Stimulated activated CD8-positive, alpha-beta memory T cell treated with anti-CD3 and anti-CD28 coated beads, Interleukin-2, amount 100 ng/mL, for 48 hours (primary cell): ENCODE data around the gene AKNAD1.
"Not testable (repeated sequence)": the region's sequence is repeated elsewhere in the genome, so short reads cannot be mapped to it uniquely, and the experiment has no call there.

Experiments used
- DNase-seq, 2 donors: peaks; one replicate each; pipeline ENCODE4 v3.0.0-alpha.2; 2020; ENCODE audit warnings: low read depth in 2 of 2

AKNAD1 gene

DNA sequence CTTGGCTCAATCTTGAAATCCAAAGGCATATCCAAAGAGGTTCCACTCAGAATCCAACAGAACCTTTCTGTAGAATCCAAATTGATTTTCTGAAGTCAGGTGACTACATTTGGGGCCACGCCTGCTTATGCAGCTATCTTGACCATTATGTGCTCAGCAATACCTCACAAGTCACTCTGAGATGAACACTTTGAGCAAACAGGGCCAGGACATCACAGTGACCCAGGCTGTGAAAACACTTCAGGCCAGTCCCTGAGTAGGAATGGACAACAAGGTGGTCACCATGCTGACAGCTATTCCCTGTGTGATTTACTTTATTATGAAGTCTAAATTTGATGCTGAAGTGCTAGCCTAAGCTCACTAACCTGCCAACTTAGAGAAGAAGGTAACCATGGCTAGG lies at the start of gene AKNAD1:
AKNAD1 (minus strand) TSS at position 101 of the 400 bp plus-strand sequence. CDS start 4,430 bp downstream, outside the sequence.
- no peak for DNase-seq

GRCh38 chr1:108901106-108901505 lies 44.2 kb upstream of the AKNAD1 start:
- no peak for DNase-seq

- DNase-seq: no peak
These were observed 41.2 kb upstream of the AKNAD1 start for GRCh38 chr1:108897865-108898720.

GRCh38 chr1:108896146-108897145 lies 39.6 kb upstream of the AKNAD1 start:
- no peak for DNase-seq

DNA sequence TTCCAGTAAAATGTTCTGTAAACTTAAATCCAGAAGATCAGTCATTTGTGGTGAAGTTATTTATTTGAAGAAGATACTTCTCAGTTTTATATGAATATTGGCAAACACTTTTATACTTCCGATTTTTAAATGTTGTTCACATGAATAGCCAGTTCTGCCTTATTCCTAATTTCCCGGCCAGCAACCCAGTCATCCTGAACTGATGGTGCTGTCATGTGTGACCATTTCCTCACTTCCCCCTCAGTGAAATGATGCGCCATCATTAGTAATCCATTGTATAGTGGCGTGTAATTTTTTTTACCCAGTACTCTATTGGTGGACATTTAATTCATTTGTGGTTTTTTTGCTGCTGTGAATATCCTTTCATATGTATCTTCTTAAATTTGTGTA lies 36.2 kb upstream of the AKNAD1 start:
- DNase-seq: no peak

DNA sequence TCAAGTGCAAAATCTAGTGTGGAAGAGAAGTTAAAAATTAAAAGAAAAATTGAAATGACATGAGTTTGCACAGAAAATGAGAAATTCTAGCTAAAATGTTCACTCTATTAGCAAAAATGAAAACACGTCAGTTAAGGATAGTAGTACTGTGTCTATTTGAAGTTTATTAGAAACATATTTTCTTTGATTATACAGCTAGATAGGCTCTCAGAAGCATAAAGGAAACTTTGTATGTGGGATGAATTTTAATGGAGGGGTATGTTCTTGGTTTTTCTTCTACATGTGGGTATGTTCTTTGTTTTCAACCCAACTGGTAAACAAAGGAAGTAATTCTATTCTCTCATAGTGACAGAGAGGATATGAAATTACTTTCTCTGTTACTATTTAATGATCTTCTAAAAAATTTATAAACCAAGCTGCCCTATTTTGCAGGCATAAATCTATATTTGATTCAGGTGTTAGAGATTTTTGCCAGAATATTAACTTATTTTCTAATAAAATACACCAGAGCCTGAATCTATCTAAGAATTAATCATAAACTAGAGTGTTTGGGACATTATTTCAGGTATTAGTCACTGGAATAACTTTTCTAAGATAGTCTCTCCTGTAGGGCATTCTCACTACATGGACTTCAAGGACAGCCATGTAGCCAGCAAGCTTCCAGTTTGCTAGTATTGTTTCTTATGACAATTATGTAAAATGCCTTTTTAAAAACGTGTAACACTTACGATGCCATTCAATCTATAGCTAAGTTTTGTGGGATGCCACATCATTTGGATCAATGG lies 35.7 kb upstream of the AKNAD1 start:
- DNase-seq: no peak

GRCh38 chr1:108889706-108890384 lies 33.0 kb upstream of the AKNAD1 start:
- no peak for DNase-seq

DNA sequence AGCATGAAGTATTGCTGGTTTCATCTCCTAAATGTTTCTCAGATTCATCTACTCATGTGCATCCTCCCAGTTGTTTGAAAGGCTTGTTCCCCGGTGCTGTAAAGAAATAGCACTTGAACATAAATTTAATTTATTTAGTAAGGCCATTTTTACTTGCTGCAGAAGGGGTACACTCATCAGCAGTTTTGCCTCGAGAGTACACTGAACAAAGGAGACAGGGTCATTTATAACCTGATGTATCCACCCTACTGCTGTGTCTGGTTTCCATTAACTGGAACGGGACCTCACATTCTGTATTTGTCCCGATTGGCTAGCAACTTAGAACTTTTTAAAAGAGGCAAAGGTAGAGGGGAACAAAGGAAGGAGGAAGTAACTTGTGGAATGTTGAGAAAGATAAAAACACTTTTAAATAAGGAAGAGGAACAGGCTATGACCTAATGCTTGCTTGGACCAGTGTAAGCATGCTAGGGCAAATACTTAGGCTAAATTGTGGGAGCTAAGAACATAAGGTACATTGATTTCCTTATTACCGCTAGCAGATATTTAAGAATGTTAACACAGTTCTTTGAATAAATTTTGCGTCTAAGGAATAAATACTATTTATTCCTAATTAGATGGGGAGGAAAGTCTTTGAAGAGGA lies 32.2 kb upstream of the AKNAD1 start:
- not testable (repeated sequence) for DNase-seq

DNA sequence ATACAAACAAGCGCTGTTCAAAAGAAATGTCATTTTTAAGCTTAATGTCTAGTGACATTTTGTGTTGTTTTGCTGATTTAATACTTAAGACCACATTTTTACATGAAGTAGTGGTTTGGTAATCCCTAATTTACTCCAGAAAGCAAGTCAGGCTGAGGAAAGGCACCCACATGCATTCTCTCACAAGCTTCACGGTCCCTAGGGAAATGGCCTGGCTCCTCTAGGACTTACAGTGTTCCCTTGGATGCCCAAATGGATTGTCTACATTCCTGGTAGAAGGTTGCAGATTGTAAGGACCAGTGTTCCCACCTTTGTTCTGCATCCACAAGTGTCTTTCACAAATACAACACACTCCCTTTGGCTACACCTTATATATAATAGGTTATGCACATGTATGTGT lies 29.4 kb upstream of the AKNAD1 start:
- DNase-seq: no peak

- no peak for DNase-seq
These were observed 28.1 kb upstream of the AKNAD1 start for GRCh38 chr1:108884968-108885367.

DNA sequence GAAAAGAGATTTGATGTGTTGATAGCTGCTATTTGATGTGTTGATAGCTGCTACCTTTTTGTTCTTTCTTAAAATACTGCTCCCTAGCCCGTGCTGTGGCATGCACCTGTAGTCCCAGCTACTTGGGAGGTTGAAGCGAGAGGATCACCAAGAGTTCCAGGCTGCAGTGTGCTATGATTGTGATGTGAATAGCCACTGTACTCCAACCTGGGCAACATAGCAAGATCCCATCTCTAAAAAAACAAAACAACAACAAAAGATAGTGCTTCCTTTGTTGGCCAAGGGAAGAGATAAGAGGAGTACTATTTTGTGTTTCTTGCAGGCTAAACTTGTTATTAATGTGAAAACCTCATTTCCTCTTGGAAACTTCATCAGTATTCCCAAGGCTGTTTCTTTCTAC lies 25.9 kb upstream of the AKNAD1 start:
- DNase-seq: no peak

DNA sequence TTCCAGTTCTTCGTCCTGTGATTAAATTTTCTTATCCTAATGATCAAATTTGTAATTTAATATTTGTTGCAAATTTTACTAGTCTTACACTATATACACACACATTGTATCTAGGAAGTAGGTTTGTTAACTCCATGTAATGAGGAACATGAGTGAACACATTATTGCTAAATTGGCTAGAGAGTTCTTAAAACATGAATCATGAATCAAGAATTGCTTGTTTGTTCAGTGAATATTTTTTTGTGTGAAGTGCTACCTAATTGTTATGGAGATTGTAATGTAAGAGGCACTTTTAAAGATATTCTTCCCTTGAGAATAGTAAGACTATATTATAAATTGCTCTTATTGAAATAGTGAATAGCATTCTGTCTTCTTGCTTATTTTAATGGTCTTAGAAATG lies 24.5 kb upstream of the AKNAD1 start:
- no peak for DNase-seq

DNA sequence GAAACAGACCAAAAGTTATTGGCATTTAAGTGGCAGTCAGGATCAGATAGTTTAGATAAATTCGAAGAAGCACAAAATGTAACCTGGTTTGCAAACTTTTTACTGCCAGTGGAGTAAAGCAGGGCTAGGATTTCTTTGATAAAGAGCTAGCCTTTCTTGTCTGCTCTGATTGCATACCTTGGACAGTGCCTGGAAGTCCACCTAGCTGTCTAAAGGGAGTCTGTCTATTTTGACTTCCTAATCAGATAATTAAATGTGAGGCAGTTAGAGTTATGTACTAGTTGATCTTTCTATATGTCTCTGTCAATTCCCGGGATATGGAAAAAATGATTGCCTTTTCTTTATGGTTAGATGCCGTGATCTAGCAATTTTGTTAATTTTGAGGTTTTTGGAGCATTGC lies 24.0 kb upstream of the AKNAD1 start:
- no peak for DNase-seq

DNA sequence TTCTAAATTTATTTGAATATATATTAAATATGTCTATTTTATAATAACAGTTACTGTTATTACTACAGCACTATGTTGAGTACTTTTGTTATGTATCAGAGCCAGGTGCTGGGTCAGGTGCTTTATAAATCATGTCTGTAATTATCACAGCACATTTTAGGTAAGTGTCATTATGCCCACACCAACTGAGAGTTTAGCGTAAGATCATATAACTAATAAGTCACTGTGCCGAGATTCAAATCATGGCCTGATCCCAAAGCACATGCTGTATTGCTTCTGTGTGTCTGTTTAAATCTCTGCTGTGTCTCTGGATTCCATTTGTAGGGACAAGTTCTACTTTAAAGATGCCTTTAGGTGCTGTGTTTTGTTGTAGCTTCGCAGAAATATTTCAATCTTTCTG lies 21.8 kb upstream of the AKNAD1 start:
- DNase-seq: no peak

- DNase-seq: no peak
These were observed 21.2 kb upstream of the AKNAD1 start for GRCh38 chr1:108878160-108878469.

DNA sequence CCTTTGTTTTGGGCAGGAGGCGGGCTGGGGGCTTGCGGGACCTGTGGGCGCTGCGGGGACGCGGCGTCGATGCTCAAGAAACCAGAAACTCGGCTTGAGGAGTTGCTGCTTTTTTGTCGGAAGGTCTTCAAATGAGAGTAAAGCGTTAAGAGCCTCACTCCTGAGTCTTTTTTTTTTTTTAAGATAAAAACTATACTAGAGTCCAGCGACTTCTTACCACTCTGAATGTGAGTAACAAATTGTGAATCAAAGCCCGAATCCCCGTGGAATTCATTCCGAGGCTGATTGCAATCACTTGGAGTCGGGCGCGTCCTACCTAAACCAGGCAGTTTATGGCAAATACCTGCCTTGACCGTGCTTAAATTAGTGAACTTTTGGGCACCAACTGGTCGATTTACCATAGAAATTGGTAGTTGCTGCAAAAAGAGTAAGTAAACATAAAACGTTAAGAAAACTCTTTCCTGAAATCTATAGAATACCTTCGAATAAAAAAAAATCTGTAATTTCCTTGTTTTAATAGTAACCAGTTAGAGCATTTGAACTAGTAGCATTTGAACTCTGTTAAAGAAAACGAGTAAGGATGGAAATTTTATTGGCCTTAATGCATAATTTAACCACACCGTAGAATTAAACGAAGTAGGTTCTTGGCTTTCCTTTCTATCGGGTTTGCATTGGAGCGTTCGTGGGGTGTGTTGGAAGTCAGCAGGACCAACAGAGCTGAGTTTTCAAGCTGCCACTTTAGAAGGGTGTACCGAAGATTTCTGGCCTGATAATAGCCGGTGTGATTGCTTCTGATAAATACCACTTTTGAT lies 20.7 kb upstream of the AKNAD1 start:
- no peak for DNase-seq

DNA sequence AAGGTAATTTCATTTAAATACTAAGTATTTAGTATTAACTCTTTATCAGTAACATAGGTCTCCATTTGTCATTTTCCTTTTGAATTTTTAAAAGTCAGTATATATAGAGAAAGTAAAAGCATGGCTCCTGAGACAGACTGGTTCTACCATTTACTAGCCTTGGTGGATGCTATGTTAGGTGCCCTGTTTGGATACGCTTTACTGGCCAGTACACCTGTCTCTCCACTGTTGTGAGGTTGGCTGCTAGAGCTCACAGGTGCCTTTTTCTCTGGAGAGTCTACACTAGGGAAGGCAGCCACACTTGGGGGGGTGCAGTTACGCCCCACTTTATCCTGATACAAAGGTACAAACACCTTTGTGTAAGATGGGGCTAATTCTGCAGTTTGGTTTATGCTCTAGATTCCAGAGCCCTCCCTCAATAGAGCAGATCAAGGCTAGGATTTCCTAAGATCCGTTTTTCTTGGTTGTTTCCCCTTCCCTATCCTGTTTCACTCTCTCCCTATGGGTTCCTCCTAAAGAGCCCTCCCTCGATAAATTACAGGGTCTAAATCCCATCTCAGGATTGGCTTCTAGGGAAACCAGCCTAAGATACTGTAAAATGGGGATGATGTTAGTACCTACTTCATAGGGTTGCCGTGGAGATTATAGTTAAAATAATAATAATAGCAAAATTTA lies 14.3 kb upstream of the AKNAD1 start:
- DNase-seq: no peak

GRCh38 chr1:108865316-108865910 lies 8.5 kb upstream of the AKNAD1 start:
- DNase-seq: no peak

GRCh38 chr1:108863984-108864383 lies 7.1 kb upstream of the AKNAD1 start:
- no peak for DNase-seq
